Heart left ventricle (tissue), 16 donors: Measurements from ENCODE around the gene ATP9A. TPM values are rescaled to one million over a fixed set of nuclear protein-coding genes. Genes with fewer than 3 reads are reported as not detected.
"Not testable (repeated sequence)": the region's sequence is repeated elsewhere in the genome, so short reads cannot be mapped to it uniquely, and the experiment has no call there.

Experiments used
- ATAC-seq, 4 donors: fragments of 200-7000 bp; cut with Tn5 transposase; one replicate each; pipeline ENCODE4 v1.9.1; 2020 to 2022; ENCODE audit warnings: moderate library complexity in 4 of 4, mild to moderate bottlenecking in 3 of 4, moderate number of reproducible peaks in 1 of 4
- DNase-seq, 5 donors: peaks; one replicate each; pipeline ENCODE4 v3.0.0-alpha.2; 2020
- H3K27ac ChIP-seq, 12 donors: fragments of 200-600 bp; sonication (generic) in 4 of 12; one replicate each; pipeline versions ENCODE4 v1.5.0 to v1.8.0; 2016 to 2022; ENCODE audit warnings: mild to moderate bottlenecking in 2 of 12
- H3K27me3 ChIP-seq, 9 donors: fragments of 200-600 bp; sonication (generic) in 2 of 9; one replicate each; pipeline versions ENCODE4 v1.5.1 to v1.8.0; 2016 to 2022; ENCODE audit warnings: mild to moderate bottlenecking in 3 of 9
- H3K36me3 ChIP-seq, 9 donors: fragments of 200-600 bp; sonication (generic) in 2 of 9; one replicate each; pipeline versions ENCODE4 v1.5.0 to v1.8.0; 2018 to 2022; ENCODE audit warnings: mild to moderate bottlenecking in 2 of 9
- H3K4me1 ChIP-seq, 12 donors: fragments of 200-600 bp; sonication (generic) in 4 of 12; one replicate each; pipeline versions ENCODE4 v1.5.0 to v1.8.0; 2016 to 2022; ENCODE audit warnings: mild to moderate bottlenecking in 3 of 12
- H3K4me3 ChIP-seq, 12 donors: fragments of 200-600 bp; sonication (generic) in 4 of 12; one replicate each; pipeline versions ENCODE4 v1.5.0 to v1.8.0; 2017 to 2022; ENCODE audit warnings: mild to moderate bottlenecking in 9 of 12, moderate library complexity in 4 of 12
- H3K9me3 ChIP-seq, 12 donors: fragments of 200-600 bp; sonication (generic) in 4 of 12; one replicate each; pipeline versions ENCODE4 v1.5.0 to v1.8.0; 2016 to 2022; ENCODE audit warnings: mild to moderate bottlenecking in 1 of 12
- CTCF ChIP-seq, 12 donors: fragments of 200-600 bp; sonication (generic) in 4 of 12; IDR thresholded peaks; one replicate each; pipeline versions ENCODE4 v1.5.0 to v1.8.0; 2018 to 2022; ENCODE audit warnings: antibody characterized with exemption in 12 of 12, mild to moderate bottlenecking in 5 of 12
- POLR2A ChIP-seq, 2 donors: fragments of 450-650 bp; IDR thresholded peaks; one replicate each; pipeline ENCODE4 v1.6.1; 2017; ENCODE audit warnings: antibody characterized with exemption in 2 of 2, mild to moderate bottlenecking in 2 of 2, moderate library complexity in 2 of 2
- WGBS, 4 donors: extraction: QIAGEN DNeasy Blood & Tissue Kit in 2 of 4; methylation state at CpG; one replicate each; pipeline versions ENCODE4 v1.1.5 to v1.1.7; 2013 to 2018; 5-methylcytosine and 5-hydroxymethylcytosine counted together
- intact Hi-C, 10 donors: fragments of 100-400 bp; cut with DNase I; formaldehyde crosslinking; loops; one replicate each; pipeline versions ENCODE4 v1.11.1 to v1.14.2; 2022
- polyA plus RNA-seq, 2 donors: library from polyadenylated mRNA; stranded (reverse); fragments of 200-250 nt; gene quantifications; one replicate each; pipeline ENCODE4 v1.2.3, GENCODE V29; 2013
- total RNA-seq, 9 donors: library from RNA; depleted of rRNA in 2 of 9; stranded (reverse); fragments of >200 nt in 2 of 9; fragmentation: NEBNext Ultra II Directional in 3 of 9; extraction: Animal tissue kit (Norgen Biotek cat#: 25700) in 3 of 9; gene quantifications; one replicate each; pipeline versions ENCODE4 v1.1.0 to v1.2.4, GENCODE V29; 2016 to 2023
- donor health status: ischemic (EF 13 %, LVEDD 7.1; RV severe dilation, severe dysfunction).
- donor health status: healthy with polysubstance abuse.
- donor health status: DM: no; HTN: yes; CAD: no.
- donor health status: DM: no; HTN: no; CAD: no.
- donor health status: ischemic (EF 25% LVEDD 6.9; RV normal size, moderate dysfunction).
- donor health status: ischemic (EF 25% LVEDD 5.7; RV mildly dilated, moderate dysfunction).
- donor health status: healthy.
- donor health status: DM: yes; HTN: yes; CAD: no.
- donor health status: ischemic (EF 35%, LVEDD 5.7; RV mildly dilated, moderate dysfunction).
- donor health status: nonischemic (EF 11% LVEDD 7.7; RV severe dilation, severe dysfunction).
- donor health status: DM: yes; HTN: yes; CAD: no.
- donor health status: PGD.
- donor health status: ischemic (EF 29% LVEDD 5.4; RV normal size, mild dysfunction).
- donor health status: nonischemic (EF 23%, LVEDD 6.1; RV moderate dilation, normal function).

The ATP9A gene
- total and polyA plus RNA-seq, 11 donors: 4.4 to 36.4 (median 27.6) TPM

- 91 to 96% (median 92%) methylated on average over 12 of the region's 12 CpGs for WGBS, 4 donors
- H3K9me3 ChIP-seq: no peaks in the 10 kb centered on the region
- TF ChIP-seq CTCF (IDR thresholded peaks at IDR 0.05): no peak
- TF ChIP-seq POLR2A (IDR thresholded peaks at IDR 0.05): no peak
- intact Hi-C loops: no loop called here
- peaks cover 0 to 20% (median 5%) of the 10 kb centered on the region in 12 donors for H3K4me1 ChIP-seq
- H3K27me3 ChIP-seq: no peaks in the 10 kb centered on the region
- DNase-seq: no peak
- H3K4me3 ChIP-seq: no peak overlapping the region
- no peaks in the 10 kb centered on the region for H3K36me3 ChIP-seq
- H3K27ac ChIP-seq: no peak overlapping the region
- no peak for ATAC-seq
Measured at GRCh38 chr20:51738877-51739447, 29.2 kb downstream of the ATP9A start.

DNA sequence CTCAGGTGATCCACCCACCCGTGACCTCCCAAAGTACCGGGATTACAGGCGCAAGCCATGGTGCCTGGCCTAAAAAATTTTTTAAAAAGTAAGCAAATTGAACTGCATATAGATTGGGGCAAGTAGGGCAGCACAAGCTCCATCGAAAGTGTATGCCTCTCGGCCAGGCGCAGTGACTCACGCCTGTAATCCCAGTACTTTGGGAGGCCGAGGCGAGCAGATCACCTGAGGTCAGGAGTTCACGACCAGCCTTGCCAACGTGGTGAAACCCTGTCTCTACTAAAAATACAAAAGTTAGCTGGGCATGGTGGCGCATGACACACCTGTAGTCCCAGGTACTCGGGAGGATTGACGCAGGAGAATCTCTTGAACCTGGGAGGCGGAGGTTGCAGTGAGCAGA, 29.9 kb downstream of the ATP9A start:
- ATAC-seq, H3K4me3 ChIP-seq, DNase-seq, H3K27me3 ChIP-seq, H3K27ac ChIP-seq, H3K36me3 ChIP-seq, H3K9me3 ChIP-seq, intact Hi-C loops: not testable (repeated sequence)
- WGBS, 4 donors: 94 to 97% (median 96%) methylated on average over 15 of the region's 15 CpGs
- H3K4me1 ChIP-seq: peaks cover 0 to 20% (median 5%) of the 10 kb centered on the region in 12 donors

DNA sequence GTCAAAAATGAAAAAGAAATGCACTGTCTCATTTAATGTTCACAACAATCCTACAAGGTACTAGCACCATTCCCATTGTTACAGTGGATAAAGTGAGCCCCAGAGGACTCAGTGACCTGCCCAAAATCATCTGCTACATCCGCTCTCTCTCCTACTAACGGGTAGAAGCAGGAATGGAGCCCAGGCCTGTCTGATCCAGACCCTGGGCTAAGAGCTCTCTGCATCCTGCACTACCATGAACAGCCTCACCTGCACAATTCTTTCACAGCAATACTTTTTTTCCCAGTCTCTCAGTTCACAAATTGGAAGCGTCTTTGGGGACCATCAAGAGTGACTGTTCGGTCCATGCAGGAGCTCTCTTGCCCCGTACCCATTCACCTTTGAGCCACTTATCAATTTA, 31.2 kb downstream of the ATP9A start:
- no peak overlapping the region for H3K4me3 ChIP-seq
- intact Hi-C loops: no loop called here
- 73 to 78% (median 76%) methylated on average over 5 of the region's 5 CpGs for WGBS, 4 donors

GRCh38 chr20:51735728-51736600, 32.2 kb downstream of the ATP9A start:
- DNase-seq (no peak), ATAC-seq (no peak)
- Histone ChIP-seq H3K27me3 (no peaks in the 10 kb centered on the region), H3K4me3 (no peak overlapping the region), H3K27ac (no peak overlapping the region), H3K4me1 (peaks cover 0 to 32% (median 5%) of the 10 kb centered on the region in 12 donors), H3K36me3 (no peaks in the 10 kb centered on the region), H3K9me3 (no peaks in the 10 kb centered on the region)
- intact Hi-C loops: no loop called here
- TF ChIP-seq POLR2A (IDR thresholded peaks at IDR 0.05) (no peak), CTCF (IDR thresholded peaks at IDR 0.05) (no peak)
- 74 to 77% (median 76%) methylated on average over 11 of the region's 11 CpGs for WGBS, 4 donors

More for the DNA sequence above, 31.2 kb downstream of the ATP9A start:
- peaks cover 0 to 22% (median 5%) of the 10 kb centered on the region in 12 donors for H3K4me1 ChIP-seq
- no peak for TF ChIP-seq POLR2A (IDR thresholded peaks at IDR 0.05)
- TF ChIP-seq CTCF (IDR thresholded peaks at IDR 0.05): no peak
- H3K27me3 ChIP-seq: no peaks in the 10 kb centered on the region
- DNase-seq (no peak), ATAC-seq (no peak)
- H3K36me3 ChIP-seq: no peaks in the 10 kb centered on the region
- H3K27ac ChIP-seq: no peak overlapping the region
- no peaks in the 10 kb centered on the region for H3K9me3 ChIP-seq
